IMR-90 (cell line): ENCODE results near the gene ARPC1A. TPM values are rescaled to one million over a fixed set of nuclear protein-coding genes. Genes with fewer than 3 reads are reported as not detected.

ENCODE experiments used
- ATAC-seq: fragments of 200-7000 bp; cut with Tn5 transposase; 2 replicates; pipeline ENCODE4 v1.9.1; 2020; ENCODE audit warnings: low read depth, mild to moderate bottlenecking, moderate library complexity
- Bru-seq: library from RNA; stranded (reverse); fragments of 400-500 nt; gene quantifications from one replicate; lab custom pipeline; 2021; lab: Mats Ljungman, UMichigan
- BruChase-seq, 2 experiments: library from RNA; stranded (reverse); fragments of 400-500 nt; gene quantifications; one replicate each; lab custom pipeline; 2021; lab: Mats Ljungman, UMichigan
- BruUV-seq: library from RNA; stranded (reverse); fragments of 400-500 nt; replicated peaks from 2 replicates; lab custom pipeline; 2021; lab: Mats Ljungman, UMichigan
- CTCF ChIA-PET: fragments of 300-600 bp; formaldehyde crosslinking; extraction: SDS; loops from one replicate; lab custom pipeline; 2021; ENCODE audit warnings: antibody characterized with exemption; lab: Yijun Ruan, JAX
- POLR2A ChIA-PET: fragments of 300-600 bp; sonication (Branson Sonifier 250); formaldehyde crosslinking; loops from one replicate; lab custom pipeline; 2022; ENCODE audit warnings: antibody characterized with exemption; ENCODE audit not compliant: unreplicated experiment; lab: Charles Lee
- DNase-seq: peaks from one replicate; pipeline ENCODE4 v3.0.0; 2013
- H2AFZ ChIP-seq: replicated peaks from 2 replicates; pipeline ENCODE3; 2013; ENCODE audit warnings: low read length, mild to moderate bottlenecking; ENCODE audit not compliant: poor library complexity
- H2AK5ac ChIP-seq: 2 replicates; pipeline ENCODE4 v1.6.1; 2013; ENCODE audit warnings: low read depth, low read length, inconsistent platforms
- H2AK9ac ChIP-seq: replicated peaks from 2 replicates; pipeline ENCODE3; 2013; ENCODE audit warnings: mild to moderate bottlenecking, low read depth, low read length, moderate library complexity; ENCODE audit not compliant: poor library complexity
- H2BK120ac ChIP-seq: 2 replicates; pipeline ENCODE4 v1.6.1; 2013; ENCODE audit warnings: low read depth, low read length, inconsistent platforms
- H2BK15ac ChIP-seq: 3 replicates; pipeline ENCODE4 v1.6.1; 2013; ENCODE audit warnings: low read depth, low read length, inconsistent platforms
- H2BK20ac ChIP-seq: 2 replicates; pipeline ENCODE4 v1.6.1; 2013; ENCODE audit warnings: low read depth, mild to moderate bottlenecking, inconsistent platforms, low read length, moderate library complexity
- H2BK5ac ChIP-seq: 2 replicates; pipeline ENCODE4 v1.6.1; 2013; ENCODE audit warnings: mild to moderate bottlenecking, low read depth, low read length, inconsistent platforms; ENCODE audit not compliant: poor library complexity, severe bottlenecking
- H3K14ac ChIP-seq: replicated peaks from 2 replicates; pipeline ENCODE4 v1.6.1; 2013; ENCODE audit warnings: low read depth, low read length, inconsistent platforms
- H3K18ac ChIP-seq: 2 replicates; pipeline ENCODE4 v1.6.1; 2013; ENCODE audit warnings: low read depth, low read length, control low read depth
- H3K23ac ChIP-seq: 2 replicates; pipeline ENCODE4 v1.6.1; 2013; ENCODE audit warnings: low read depth, low read length, inconsistent platforms
- H3K27ac ChIP-seq: 2 replicates; pipeline ENCODE4 v1.5.1; 2013; ENCODE audit warnings: mild to moderate bottlenecking, control low read depth, low read length; ENCODE audit not compliant: insufficient read depth
- H3K27me3 ChIP-seq: 2 replicates; pipeline ENCODE4 v1.6.1; 2013; ENCODE audit warnings: low read length; ENCODE audit not compliant: control insufficient read depth, insufficient read depth
- H3K36me3 ChIP-seq: 2 replicates; pipeline ENCODE4 v1.6.1; 2013; ENCODE audit warnings: low read length, mixed read lengths; ENCODE audit not compliant: control insufficient read depth, insufficient read depth
- H3K4ac ChIP-seq: 2 replicates; pipeline ENCODE4 v1.6.1; 2013; ENCODE audit warnings: low read depth, low read length, inconsistent platforms
- H3K4me1 ChIP-seq: 2 replicates; pipeline ENCODE4 v1.6.1; 2013; ENCODE audit warnings: low read length, mixed read lengths; ENCODE audit not compliant: control insufficient read depth, insufficient read depth
- H3K4me2 ChIP-seq: 2 replicates; pipeline ENCODE4 v1.6.1; 2013; ENCODE audit warnings: low read depth, mild to moderate bottlenecking, control low read depth, low read length, moderate library complexity
- H3K4me3 ChIP-seq: 2 replicates; pipeline ENCODE4 v1.5.1; 2013; ENCODE audit warnings: low read depth, mild to moderate bottlenecking, control low read depth, low read length, moderate library complexity; ENCODE audit not compliant: insufficient read depth
- H3K56ac ChIP-seq: 2 replicates; pipeline ENCODE4 v1.6.1; 2013; ENCODE audit warnings: low read length, inconsistent platforms; ENCODE audit not compliant: insufficient read depth; ENCODE audit errors: extremely low read depth
- H3K79me1 ChIP-seq, 2 experiments: 2 replicates each; pipeline ENCODE4 v1.6.1; 2013; ENCODE audit warnings: low read length in 2 of 2, inconsistent platforms in 1 of 2, low read depth in 1 of 2
- H3K9ac ChIP-seq: 2 replicates; pipeline ENCODE4 v1.6.1; 2013; ENCODE audit warnings: low read depth, low read length, control low read depth
- H3K9me1 ChIP-seq: 2 replicates; pipeline ENCODE4 v1.6.1; 2013; ENCODE audit warnings: low read length, inconsistent platforms; ENCODE audit not compliant: insufficient read depth
- H3K9me3 ChIP-seq: 2 replicates; pipeline ENCODE4 v1.6.1; 2013; ENCODE audit warnings: low read length; ENCODE audit not compliant: control insufficient read depth, insufficient read depth
- H4K20me1 ChIP-seq: 2 replicates; pipeline ENCODE4 v1.6.1; 2013; ENCODE audit warnings: low read length, inconsistent platforms; ENCODE audit not compliant: insufficient read depth
- H4K5ac ChIP-seq: 2 replicates; pipeline ENCODE4 v1.6.1; 2013; ENCODE audit warnings: mild to moderate bottlenecking, low read depth, low read length, control low read depth
- H4K8ac ChIP-seq, 2 experiments: 2 replicates each; pipeline ENCODE4 v1.6.1; 2013; ENCODE audit warnings: low read depth in 2 of 2, low read length in 2 of 2, control low read depth in 1 of 2, inconsistent platforms in 1 of 2
- H4K91ac ChIP-seq: 2 replicates; pipeline ENCODE4 v1.6.1; 2013; ENCODE audit warnings: low read depth, low read length, inconsistent platforms; ENCODE audit not compliant: insufficient read depth
- CHD1 ChIP-seq: IDR thresholded peaks from 2 replicates; pipeline ENCODE4 v1.6.1; 2012; ENCODE audit warnings: low read depth, low read length, improper control_type of control experiment
- CTCF ChIP-seq: conservative IDR thresholded peaks from 2 replicates; pipeline ENCODE4 v1.5.1; 2012; ENCODE audit warnings: mild to moderate bottlenecking, low read depth, low read length, improper control_type of control experiment
- FOS ChIP-seq: fragments of 150-350 bp; IDR thresholded peaks from 2 replicates; pipeline ENCODE4 v1.6.1; 2016; ENCODE audit warnings: low read depth, low read length
- MAFK ChIP-seq: IDR thresholded peaks from 2 replicates; pipeline ENCODE4 v1.6.1; 2012; ENCODE audit warnings: low read depth, low read length, improper control_type of control experiment
- MAZ ChIP-seq: IDR thresholded peaks from 2 replicates; pipeline ENCODE4 v1.6.1; 2012; ENCODE audit warnings: low read depth, mild to moderate bottlenecking, low read length, improper control_type of control experiment, moderate library complexity, borderline replicate concordance
- NFE2L2 ChIP-seq: fragments of 150-350 bp; IDR thresholded peaks from 2 replicates; pipeline ENCODE4 v1.6.1; 2016; ENCODE audit warnings: low read depth, mild to moderate bottlenecking, low read length
- POLR2A ChIP-seq: IDR thresholded peaks from 2 replicates; pipeline ENCODE4 v1.6.1; 2012; ENCODE audit warnings: mild to moderate bottlenecking, low read depth, low read length
- SMC3 ChIP-seq: fragments of 150-350 bp; IDR thresholded peaks from 2 replicates; pipeline ENCODE4 v1.6.1; 2016; ENCODE audit warnings: low read depth, mild to moderate bottlenecking, antibody characterized with exemption, low read length, moderate library complexity
- USF2 ChIP-seq: fragments of 150-350 bp; IDR thresholded peaks from 2 replicates; pipeline ENCODE4 v1.6.1; 2017; ENCODE audit warnings: mild to moderate bottlenecking, antibody characterized with exemption, low read length, low read depth
- WGBS, 2 experiments: methylation state at CpG; one replicate each; pipeline versions ENCODE4 v1.1.5 to v1.1.7; 2013; ENCODE audit warnings: missing lambda C conversion rate in 2 of 2; ENCODE audit not compliant: insufficient read length in 1 of 2; ENCODE audit errors: extremely low coverage in 2 of 2; 5-methylcytosine and 5-hydroxymethylcytosine counted together
- dilution Hi-C: fragments of 300-500 bp; cut with HindIII; formaldehyde crosslinking; loops from one replicate; pipeline ENCODE4 v1.14.3; 2018; ENCODE audit warnings: low sequenced_read_pairs; ENCODE audit not compliant: unreplicated experiment
- in situ Hi-C: fragments of 300-500 bp; cut with MboI; formaldehyde crosslinking; loops from 3 replicates; pipeline ENCODE4 v1.14.3; 2019; ENCODE audit warnings: low sequenced_read_pairs, inconsistent platforms, mixed read lengths
- intact Hi-C: fragments of 100-400 bp; cut with micrococcal nuclease; formaldehyde crosslinking; loops from 2 replicates; pipeline ENCODE4 v1.10.0; 2022
- long read RNA-seq: library from polyadenylated mRNA; unstranded; transcript quantifications from one replicate; pipeline ENCODE4 v2.0.0, GENCODE V29; 2021; ENCODE audit not compliant: unreplicated experiment
- polyA plus RNA-seq, 3 experiments: library from polyadenylated mRNA; depleted of rRNA; stranded (reverse); fragments of >200 nt; gene quantifications; 2 replicates each; pipeline ENCODE4 v1.2.3, GENCODE V29; 2012; ENCODE audit warnings: low replicate concordance in 1 of 3
- total RNA-seq: library from RNA; depleted of rRNA; stranded (reverse); fragments of >200 nt; gene quantifications from 2 replicates; pipeline ENCODE4 v1.2.3, GENCODE V29; 2012; rRNA removed
- TF ChIP-seq, protein P1 (sequence below): fragments of 150-350 bp; IDR thresholded peaks from 2 replicates; pipeline ENCODE4 v1.6.1; 2016; ENCODE audit warnings: low read depth, mild to moderate bottlenecking, low read length, moderate library complexity, borderline replicate concordance

Gene ARPC1A
- total RNA-seq (321 and 327 TPM in 2 replicates), polyA plus RNA-seq (2012; rRNA removed) (253 and 260 TPM in 2 replicates), Bru-seq, nascent RNA (percentile 94 among the genes with signal in this experiment), BruChase-seq, experiment 1, labeled RNA remaining after a 6-hour chase (percentile 98 among the genes with signal in this experiment), BruChase-seq, experiment 2, labeled RNA remaining after a 2-hour chase (percentile 94 among the genes with signal in this experiment)
- polyA plus RNA-seq (2012; cell fraction: cytosol; rRNA removed): 307 and 343 TPM in 2 replicates
- 103 and 113 TPM in 2 replicates for polyA plus RNA-seq (2012; cell fraction: nucleus; rRNA removed; ENCODE audit: low replicate concordance)
- long read RNA-seq, transcript ARPC1A-201 (10 exons, 1,565 nt): major isoform, 216 of 259 reads
- long read RNA-seq, partial matches to known transcripts: 23 of 259 reads
- long read RNA-seq, other reads (novel, unspliced or antisense): 20 of 259 reads

GRCh38 chr7:99325592-99326407 is at the start of gene ARPC1A:
ARPC1A (plus strand) TSS chr7:99325898; CDS start chr7:99333354, 7,456 bp downstream.
- Histone ChIP-seq H3K23ac (peak within 1 kb of the TSS; percentile 100), H3K14ac (peak within 1 kb of the TSS; percentile 100), H3K9ac (peak within 1 kb of the TSS; percentile 88), H3K4ac (peak within 1 kb of the TSS; percentile 100), H4K5ac (peak within 1 kb of the TSS; percentile 92), H4K20me1 (peaks cover 18% of the 10 kb centered on the region), H2BK15ac (no peak within 1 kb of the TSS), H3K18ac (peak within 1 kb of the TSS; percentile 56), H3K56ac (peak within 1 kb of the TSS; percentile 79), H2AK5ac (peak within 1 kb of the TSS; percentile 85), H3K27ac (peak within 1 kb of the TSS; percentile 86), H4K91ac (peak within 1 kb of the TSS; percentile 95), H2BK5ac (peak within 1 kb of the TSS; percentile 82), H2AFZ (peak within 1 kb of the TSS; percentile 97), H3K4me2 (peak within 1 kb of the TSS; percentile 94), H3K9me3 (no peaks in the 10 kb centered on the region), H4K8ac (peak within 1 kb of the TSS; percentile 84 to 100), H3K27me3 (no peaks in the 10 kb centered on the region), H3K36me3 (no peaks in the 10 kb centered on the region), H3K9me1 (0 out of 2 replicates have a peak, but pooled peaks cover 3% of the 10 kb centered on the region), H2BK20ac (no peak within 1 kb of the TSS), H2AK9ac (peak within 1 kb of the TSS; percentile 96), H3K4me1 (0 out of 2 replicates have a peak, but pooled peaks cover 2% of the 10 kb centered on the region), H3K79me1 (peaks cover 9 to 30% of the 10 kb centered on the region in 2 experiments; a peak in 3 of 4 replicates), H2BK120ac (0 out of 2 replicates have a peak within 1 kb of the TSS, but pooled peaks have one; percentile 73), H3K4me3 (peak within 1 kb of the TSS; percentile 82)
- intact Hi-C loops (loop anchor here (5.0 kb wide), 2 partner anchors 183 to 283 kb away; partner anchors contain the start of gene SMURF1), dilution Hi-C loops (no loop called here), in situ Hi-C loops (no loop called here)
- ChIA-PET POLR2A (interaction anchor here (0.6 to 0.9 kb wide), 2 partner anchors 20 to 184 kb away, joined by 3 to 6 read pairs; no protein-coding TSS in a partner anchor), CTCF (interaction anchor here (0.6 kb wide), 1 partner anchor 10 kb away, joined by 7 read pairs; no protein-coding TSS in a partner anchor)
- BruUV-seq: no TSS peak
- DNase-seq (peak; percentile 91), ATAC-seq (peak; percentile 94)
- WGBS, 2 experiments: 0% methylated on average over 16 of the region's 82 CpGs; no CpG with 5 or more reads in 1 of the 2 experiments
- TF ChIP-seq SMC3 (0 out of 2 replicates have a peak, but pooled peaks have one; percentile 7), CHD1 (no peak), MAFK (no peak), MAZ (peak; percentile 64; the same call in 1 of the 2 replicates), USF2 (no peak), FOS (0 out of 2 replicates have a peak, but pooled peaks have one; percentile 14), NFE2L2 (no peak; the same call in 1 of the 2 replicates), POLR2A (peak; percentile 75), CTCF (peak; percentile 33)
- TF ChIP-seq, protein P1, sequence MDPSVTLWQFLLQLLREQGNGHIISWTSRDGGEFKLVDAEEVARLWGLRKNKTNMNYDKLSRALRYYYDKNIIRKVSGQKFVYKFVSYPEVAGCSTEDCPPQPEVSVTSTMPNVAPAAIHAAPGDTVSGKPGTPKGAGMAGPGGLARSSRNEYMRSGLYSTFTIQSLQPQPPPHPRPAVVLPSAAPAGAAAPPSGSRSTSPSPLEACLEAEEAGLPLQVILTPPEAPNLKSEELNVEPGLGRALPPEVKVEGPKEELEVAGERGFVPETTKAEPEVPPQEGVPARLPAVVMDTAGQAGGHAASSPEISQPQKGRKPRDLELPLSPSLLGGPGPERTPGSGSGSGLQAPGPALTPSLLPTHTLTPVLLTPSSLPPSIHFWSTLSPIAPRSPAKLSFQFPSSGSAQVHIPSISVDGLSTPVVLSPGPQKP: no peak
